MM.1S (cell line): Measurements from ENCODE around the gene HERC4.
A peak's percentile ranks its signal among the peaks of the same experiment; 100 is the strongest.

Source experiments
- DNase-seq: peaks from one replicate; pipeline ENCODE4 v3.0.0-alpha.2; 2015
- H2AFZ ChIP-seq: fragments of 300-600 bp; sonication (generic); 2 replicates; pipeline ENCODE4 v1.6.0; 2016; ENCODE audit warnings: antibody characterized with exemption, low read length
- H3F3A ChIP-seq: fragments of 300-600 bp; sonication (generic); 2 replicates; pipeline ENCODE4 v1.6.1; 2016; ENCODE audit warnings: mild to moderate bottlenecking, antibody characterized with exemption, low read length, moderate library complexity, mixed read lengths; ENCODE audit not compliant: insufficient read depth
- H3K27ac ChIP-seq: fragments of 300-600 bp; sonication (generic); 2 replicates; pipeline ENCODE4 v1.5.1; 2016; ENCODE audit warnings: mild to moderate bottlenecking, low read length
- H3K27me3 ChIP-seq: fragments of 300-600 bp; sonication (generic); replicated peaks from 2 replicates; pipeline ENCODE4 v1.6.0; 2016; ENCODE audit warnings: low read length; ENCODE audit not compliant: insufficient read depth
- H3K36me3 ChIP-seq: fragments of 300-600 bp; sonication (generic); replicated peaks from 2 replicates; pipeline ENCODE4 v1.6.1; 2016; ENCODE audit warnings: mild to moderate bottlenecking, low read length, mixed read lengths; ENCODE audit not compliant: insufficient read depth
- H3K4me1 ChIP-seq: fragments of 300-600 bp; sonication (generic); 2 replicates; pipeline ENCODE4 v1.6.1; 2016; ENCODE audit warnings: low read length, mixed read lengths
- H3K4me2 ChIP-seq: fragments of 300-600 bp; sonication (generic); 2 replicates; pipeline ENCODE4 v1.6.0; 2016; ENCODE audit warnings: low read depth, low read length
- H3K4me3 ChIP-seq: fragments of 300-600 bp; sonication (generic); 2 replicates; pipeline ENCODE4 v1.5.1; 2016; ENCODE audit warnings: low read length, mixed read lengths
- H3K79me2 ChIP-seq: fragments of 300-600 bp; sonication (generic); 2 replicates; pipeline ENCODE4 v1.6.1; 2016; ENCODE audit warnings: mixed run types, low read length, mixed read lengths
- H3K9ac ChIP-seq: fragments of 300-600 bp; sonication (generic); 2 replicates; pipeline ENCODE4 v1.6.1; 2016; ENCODE audit warnings: low read length, mixed read lengths
- H3K9me2 ChIP-seq: fragments of 300-600 bp; sonication (generic); replicated peaks from 2 replicates; pipeline ENCODE4 v1.6.1; 2016; ENCODE audit warnings: mild to moderate bottlenecking, low read length, mixed read lengths; ENCODE audit not compliant: insufficient read depth
- H3K9me3 ChIP-seq: fragments of 300-600 bp; sonication (generic); replicated peaks from 2 replicates; pipeline ENCODE4 v1.6.1; 2016; ENCODE audit warnings: mild to moderate bottlenecking, low read length, mixed read lengths; ENCODE audit not compliant: insufficient read depth
- H4K20me1 ChIP-seq: fragments of 300-600 bp; sonication (generic); 2 replicates; pipeline ENCODE4 v1.6.1; 2016; ENCODE audit warnings: mild to moderate bottlenecking, low read length, moderate library complexity, mixed read lengths; ENCODE audit not compliant: insufficient read depth
- CTCF ChIP-seq: fragments of 300-600 bp; sonication (generic); IDR thresholded peaks from 2 replicates; pipeline ENCODE4 v1.5.1; 2016; ENCODE audit warnings: antibody characterized with exemption, low read length, mixed read lengths
- EZH2 ChIP-seq: fragments of 300-600 bp; sonication (generic); optimal IDR thresholded peaks from 2 replicates; pipeline ENCODE3; 2017; ENCODE audit warnings: low read depth, mild to moderate bottlenecking, antibody characterized with exemption, low read length, mixed read lengths
- EZH2phosphoT487 ChIP-seq: fragments of 300-600 bp; sonication (generic); IDR thresholded peaks from 2 replicates; pipeline ENCODE4 v1.6.1; 2018; ENCODE audit warnings: antibody characterized with exemption, low read length

HERC4 gene

GRCh38 chr10:68084469-68084868 lies 9.4 kb upstream of the HERC4 start:
- Histone ChIP-seq H2AFZ (no peak overlapping the region), H3K4me1 (no peaks in the 10 kb centered on the region), H3K27ac (no peak overlapping the region), H3K9ac (no peak overlapping the region), H4K20me1 (no peaks in the 10 kb centered on the region), H3K36me3 (no peaks in the 10 kb centered on the region), H3K4me2 (no peak overlapping the region), H3K27me3 (no peaks in the 10 kb centered on the region), H3F3A (no peaks in the 10 kb centered on the region), H3K9me2 (no peaks in the 10 kb centered on the region), H3K79me2 (no peaks in the 10 kb centered on the region), H3K9me3 (no peaks in the 10 kb centered on the region), H3K4me3 (no peak overlapping the region)
- TF ChIP-seq EZH2phosphoT487 = no peak
- no peak for DNase-seq

GRCh38 chr10:68083953-68084352 lies 8.9 kb upstream of the HERC4 start:
- Histone ChIP-seq H3K9ac (no peak overlapping the region), H3K27me3 (no peaks in the 10 kb centered on the region), H3F3A (no peaks in the 10 kb centered on the region), H3K9me3 (no peaks in the 10 kb centered on the region), H3K27ac (no peak overlapping the region), H2AFZ (no peak overlapping the region), H4K20me1 (no peaks in the 10 kb centered on the region), H3K79me2 (no peaks in the 10 kb centered on the region), H3K4me2 (no peak overlapping the region), H3K9me2 (no peaks in the 10 kb centered on the region), H3K4me3 (no peak overlapping the region), H3K36me3 (no peaks in the 10 kb centered on the region), H3K4me1 (no peaks in the 10 kb centered on the region)
- DNase-seq = no peak
- TF ChIP-seq EZH2phosphoT487 = no peak
- no peak for TF ChIP-seq EZH2
- no peak for TF ChIP-seq CTCF

GRCh38 chr10:68082872-68083271 lies 7.8 kb upstream of the HERC4 start:
- Histone ChIP-seq H3K9me2 (no peaks in the 10 kb centered on the region), H3K9me3 (no peaks in the 10 kb centered on the region), H3K79me2 (no peaks in the 10 kb centered on the region), H3K27me3 (no peaks in the 10 kb centered on the region), H4K20me1 (no peaks in the 10 kb centered on the region), H3K27ac (no peak overlapping the region), H2AFZ (no peak overlapping the region), H3K9ac (no peak overlapping the region), H3K4me1 (no peaks in the 10 kb centered on the region), H3K4me3 (no peak overlapping the region), H3K36me3 (no peaks in the 10 kb centered on the region), H3F3A (no peaks in the 10 kb centered on the region), H3K4me2 (no peak overlapping the region)
- no peak for DNase-seq
- TF ChIP-seq EZH2phosphoT487 = no peak
- peak; percentile 12; the same call in 1 of the 2 replicates for TF ChIP-seq CTCF
- TF ChIP-seq EZH2 = no peak

- H3K9me3 ChIP-seq = no peaks in the 10 kb centered on the region
- TF ChIP-seq CTCF = no peak
- TF ChIP-seq EZH2 = no peak
- no peak for TF ChIP-seq EZH2phosphoT487
- H2AFZ ChIP-seq = no peak overlapping the region
- no peaks in the 10 kb centered on the region for H4K20me1 ChIP-seq
- H3K4me3 ChIP-seq = no peak overlapping the region
- H3K4me1 ChIP-seq = no peaks in the 10 kb centered on the region
- H3K9me2 ChIP-seq = no peaks in the 10 kb centered on the region
- no peak overlapping the region for H3K27ac ChIP-seq
- H3K36me3 ChIP-seq = no peaks in the 10 kb centered on the region
- no peak overlapping the region for H3K4me2 ChIP-seq
- H3K79me2 ChIP-seq = no peaks in the 10 kb centered on the region
- H3F3A ChIP-seq = no peaks in the 10 kb centered on the region
- no peaks in the 10 kb centered on the region for H3K27me3 ChIP-seq
- H3K9ac ChIP-seq = no peak overlapping the region
- DNase-seq = no peak
These were observed 6.8 kb upstream of the HERC4 start for GRCh38 chr10:68081916-68082315.
